Measurements from ENCODE around the gene NDUFB6.
"Not testable (repeated sequence)": the region's sequence is repeated elsewhere in the genome, so short reads cannot be mapped to it uniquely, and the experiment has no call there.

NDUFB6 gene

GRCh38 chr9:32572900-32573523 is at the start of gene NDUFB6:
Gene NDUFB6, minus strand, starts transcription at chr9:32573159. Its CDS starts 99 bp downstream, at chr9:32573060.
- ATAC-seq (ENCODE audit: low read depth) = peak; percentile 85
- peak within 1 kb of the TSS; percentile 69 for H3K27ac ChIP-seq (ENCODE audit: poor library complexity, severe bottlenecking)

GRCh38 chr9:32618261-32618660 is 45.3 kb upstream of the NDUFB6 start:
- H3K27ac ChIP-seq (ENCODE audit: poor library complexity, severe bottlenecking) = no peak overlapping the region
- no peak overlapping the region for H3K4me3 ChIP-seq (ENCODE audit: severe bottlenecking)
- no peak for TF ChIP-seq CTCF (IDR thresholded peaks at IDR 0.05; ENCODE audit: poor library complexity, severe bottlenecking)
- no peaks in the 10 kb centered on the region for H3K36me3 ChIP-seq (ENCODE audit: low read depth)
- no peaks in the 10 kb centered on the region for H3K27me3 ChIP-seq (ENCODE audit: insufficient read depth, poor library complexity, severe bottlenecking)
- DNase-seq (ENCODE audit: low spot score) (no peak), ATAC-seq (ENCODE audit: low read depth) (no peak)
- H3K9me3 ChIP-seq (ENCODE audit: severe bottlenecking) = no peaks in the 10 kb centered on the region
- H3K4me1 ChIP-seq (ENCODE audit: insufficient read depth, poor library complexity, severe bottlenecking) = no peaks in the 10 kb centered on the region

More at GRCh38 chr9:32572900-32573523, at the start of gene NDUFB6:
- H3K4me1 ChIP-seq (ENCODE audit: insufficient read depth, poor library complexity, severe bottlenecking) = peaks cover 14% of the 10 kb centered on the region
- no peaks in the 10 kb centered on the region for H3K9me3 ChIP-seq (ENCODE audit: severe bottlenecking)
- H3K36me3 ChIP-seq (ENCODE audit: low read depth) = peaks cover 30% of the 10 kb centered on the region
- peak within 1 kb of the TSS; percentile 92 for H3K4me3 ChIP-seq (ENCODE audit: severe bottlenecking)
- TF ChIP-seq CTCF (IDR thresholded peaks at IDR 0.05; ENCODE audit: poor library complexity, severe bottlenecking) = no peak
- H3K27me3 ChIP-seq (ENCODE audit: insufficient read depth, poor library complexity, severe bottlenecking) = no peaks in the 10 kb centered on the region
- peak; percentile 85 for DNase-seq (ENCODE audit: low spot score)

GRCh38 chr9:32606811-32607210 is 33.9 kb upstream of the NDUFB6 start:
- DNase-seq (ENCODE audit: low spot score) (no peak), ATAC-seq (ENCODE audit: low read depth) (no peak)
- Histone ChIP-seq H3K9me3 (ENCODE audit: severe bottlenecking) (no peaks in the 10 kb centered on the region), H3K36me3 (ENCODE audit: low read depth) (no peaks in the 10 kb centered on the region), H3K27ac (ENCODE audit: poor library complexity, severe bottlenecking) (no peak overlapping the region), H3K4me3 (ENCODE audit: severe bottlenecking) (no peak overlapping the region), H3K4me1 (ENCODE audit: insufficient read depth, poor library complexity, severe bottlenecking) (no peaks in the 10 kb centered on the region), H3K27me3 (ENCODE audit: insufficient read depth, poor library complexity, severe bottlenecking) (no peaks in the 10 kb centered on the region)
- TF ChIP-seq CTCF (IDR thresholded peaks at IDR 0.05; ENCODE audit: poor library complexity, severe bottlenecking) = no peak

GRCh38 chr9:32603914-32604852 is 31.2 kb upstream of the NDUFB6 start:
- no peak overlapping the region for H3K27ac ChIP-seq (ENCODE audit: poor library complexity, severe bottlenecking)
- H3K27me3 ChIP-seq (ENCODE audit: insufficient read depth, poor library complexity, severe bottlenecking) = no peaks in the 10 kb centered on the region
- H3K4me3 ChIP-seq (ENCODE audit: severe bottlenecking) = no peak overlapping the region
- ATAC-seq (ENCODE audit: low read depth) (peak; percentile 100), DNase-seq (ENCODE audit: low spot score) (peak; percentile 84)
- no peaks in the 10 kb centered on the region for H3K36me3 ChIP-seq (ENCODE audit: low read depth)
- no peaks in the 10 kb centered on the region for H3K4me1 ChIP-seq (ENCODE audit: insufficient read depth, poor library complexity, severe bottlenecking)
- no peaks in the 10 kb centered on the region for H3K9me3 ChIP-seq (ENCODE audit: severe bottlenecking)
- TF ChIP-seq CTCF (IDR thresholded peaks at IDR 0.05; ENCODE audit: poor library complexity, severe bottlenecking) = no peak

GRCh38 chr9:32599021-32599420 is 26.1 kb upstream of the NDUFB6 start:
- H3K9me3 ChIP-seq (ENCODE audit: severe bottlenecking); H3K36me3 ChIP-seq (ENCODE audit: low read depth); H3K27ac ChIP-seq (ENCODE audit: poor library complexity, severe bottlenecking); H3K27me3 ChIP-seq (ENCODE audit: insufficient read depth, poor library complexity, severe bottlenecking); DNase-seq (ENCODE audit: low spot score); H3K4me3 ChIP-seq (ENCODE audit: severe bottlenecking); H3K4me1 ChIP-seq (ENCODE audit: insufficient read depth, poor library complexity, severe bottlenecking); ATAC-seq (ENCODE audit: low read depth): not testable (repeated sequence)
